PC-3 (cell line): Measurements from ENCODE around the gene URB2. TPM values are rescaled to one million over a fixed set of nuclear protein-coding genes. Genes with fewer than 3 reads are reported as not detected.

Experiments used
- ATAC-seq: fragments of 200-7000 bp; cut with Tn5 transposase; 2 replicates; pipeline ENCODE4 v1.9.1; 2020; ENCODE audit warnings: mild to moderate bottlenecking, moderate library complexity
- BruUV-seq: library from RNA; stranded (reverse); fragments of 400-500 nt; replicated peaks from 2 replicates; lab custom pipeline; 2021; lab: Mats Ljungman, UMichigan
- CTCF ChIA-PET: fragments of 300-600 bp; sonication (Branson Sonifier 250); formaldehyde crosslinking; loops from one replicate; lab custom pipeline; 2022; ENCODE audit warnings: antibody characterized with exemption; lab: Charles Lee
- POLR2A ChIA-PET: fragments of 300-600 bp; sonication (Branson Sonifier 250); formaldehyde crosslinking; loops from one replicate; lab custom pipeline; 2022; ENCODE audit warnings: antibody characterized with exemption; ENCODE audit not compliant: unreplicated experiment; lab: Charles Lee
- DNase-seq: peaks from one replicate; pipeline ENCODE4 v3.0.0-alpha.2; 2015
- H2AFZ ChIP-seq: fragments of 300-600 bp; sonication (generic); 2 replicates; pipeline ENCODE4 v1.6.0; 2016; ENCODE audit warnings: antibody characterized with exemption, low read length
- H3F3A ChIP-seq: fragments of 300-600 bp; sonication (generic); one replicate; pipeline ENCODE4 v1.6.0; 2017; ENCODE audit warnings: antibody characterized with exemption, low read length, control low read depth, mild to moderate bottlenecking; ENCODE audit not compliant: unreplicated experiment
- H3K27ac ChIP-seq: fragments of 300-600 bp; sonication (generic); 2 replicates; pipeline ENCODE4 v1.5.1; 2016; ENCODE audit warnings: mild to moderate bottlenecking, low read length
- H3K27me3 ChIP-seq: fragments of 300-600 bp; sonication (generic); 2 replicates; pipeline ENCODE4 v1.6.1; 2016; ENCODE audit warnings: low read length, mixed read lengths
- H3K36me3 ChIP-seq: fragments of 300-600 bp; sonication (generic); 2 replicates; pipeline ENCODE4 v1.6.1; 2016; ENCODE audit warnings: low read depth, mixed run types, low read length, mixed read lengths
- H3K4me1 ChIP-seq: fragments of 300-600 bp; sonication (generic); 2 replicates; pipeline ENCODE4 v1.5.1; 2016; ENCODE audit warnings: low read length; ENCODE audit not compliant: insufficient read depth
- H3K4me2 ChIP-seq: fragments of 300-600 bp; sonication (generic); 2 replicates; pipeline ENCODE4 v1.6.0; 2016; ENCODE audit warnings: low read length
- H3K4me3 ChIP-seq: fragments of 300-600 bp; sonication (generic); 2 replicates; pipeline ENCODE4 v1.5.1; 2016; ENCODE audit warnings: mild to moderate bottlenecking, low read length, mixed read lengths
- H3K79me2 ChIP-seq: fragments of 300-600 bp; sonication (generic); 2 replicates; pipeline ENCODE4 v1.6.1; 2017; ENCODE audit warnings: low read length, mixed read lengths
- H3K9ac ChIP-seq: fragments of 300-600 bp; sonication (generic); 2 replicates; pipeline ENCODE4 v1.6.0; 2016; ENCODE audit warnings: mild to moderate bottlenecking, low read length
- H3K9me2 ChIP-seq: fragments of 300-600 bp; sonication (generic); replicated peaks from 2 replicates; pipeline ENCODE4 v1.6.1; 2016; ENCODE audit warnings: mixed run types, low read length, mixed read lengths
- H3K9me3 ChIP-seq: fragments of 300-600 bp; sonication (generic); 2 replicates; pipeline ENCODE4 v1.6.1; 2016; ENCODE audit warnings: low read length, mixed read lengths
- H4K20me1 ChIP-seq: fragments of 300-600 bp; sonication (generic); 2 replicates; pipeline ENCODE4 v1.6.1; 2016; ENCODE audit warnings: low read length, mixed read lengths
- CTCF ChIP-seq: fragments of 300-600 bp; sonication (generic); conservative IDR thresholded peaks from 2 replicates; pipeline ENCODE4 v1.5.1; 2017; ENCODE audit warnings: antibody characterized with exemption, low read depth, mild to moderate bottlenecking, low read length
- EZH2 ChIP-seq: fragments of 300-600 bp; sonication (generic); IDR thresholded peaks from one replicate; pipeline ENCODE4 v1.6.1; 2017; ENCODE audit warnings: antibody characterized with exemption, mild to moderate bottlenecking, low read length; ENCODE audit not compliant: unreplicated experiment
- EZH2phosphoT487 ChIP-seq: fragments of 300-600 bp; sonication (generic); IDR thresholded peaks from 2 replicates; pipeline ENCODE4 v1.6.1; 2018; ENCODE audit warnings: mild to moderate bottlenecking, antibody characterized with exemption, low read length, borderline replicate concordance
- intact Hi-C: fragments of 100-400 bp; cut with micrococcal nuclease; formaldehyde crosslinking; loops from 2 replicates; pipeline ENCODE4 v1.9.0; 2023
- total RNA-seq: library from RNA; depleted of rRNA; stranded (reverse); fragments of >200 nt; gene quantifications from 2 replicates; pipeline ENCODE4 v1.2.3, GENCODE V29; 2014

URB2 gene
- total RNA-seq, 1 experiment from 2014 or later, result 26.2 TPM

- CTCF ChIA-PET, result no interaction called here
- intact Hi-C loops, result no loop called here
- Histone ChIP-seq H3K36me3 (no peaks in the 10 kb centered on the region), H3K27ac (no peak overlapping the region), H3K9me2 (no peaks in the 10 kb centered on the region), H3K9me3 (0 out of 2 replicates have a peak, but pooled peaks cover 6% of the 10 kb centered on the region), H2AFZ (no peak overlapping the region), H3K4me3 (no peak overlapping the region), H3F3A (no peaks in the 10 kb centered on the region), H3K27me3 (no peaks in the 10 kb centered on the region), H3K79me2 (no peaks in the 10 kb centered on the region), H3K4me2 (no peak overlapping the region), H3K9ac (no peak overlapping the region), H3K4me1 (no peaks in the 10 kb centered on the region), H4K20me1 (no peaks in the 10 kb centered on the region)
- POLR2A ChIA-PET, result no interaction called here
- ATAC-seq (no peak), DNase-seq (no peak)
- BruUV-seq, result no TSS peak
- no peak for TF ChIP-seq CTCF
- TF ChIP-seq EZH2phosphoT487, result no peak
- TF ChIP-seq EZH2, result no peak
Observed at GRCh38 chr1:229689273-229689672, 63.2 kb downstream of the URB2 start.

GRCh38 chr1:229689904-229690303, 63.9 kb downstream of the URB2 start:
- no peak overlapping the region for H3K27ac ChIP-seq
- 0 out of 2 replicates have a peak, but pooled peaks cover 6% of the 10 kb centered on the region for H3K9me3 ChIP-seq
- no peaks in the 10 kb centered on the region for H4K20me1 ChIP-seq
- intact Hi-C loops, result no loop called here
- ChIA-PET CTCF (no interaction called here), POLR2A (no interaction called here)
- no TSS peak for BruUV-seq
- H3K9me2 ChIP-seq, result no peaks in the 10 kb centered on the region
- TF ChIP-seq CTCF (no peak), EZH2phosphoT487 (no peak), EZH2 (no peak)
- no peak for ATAC-seq
- H2AFZ ChIP-seq, result no peak overlapping the region
- H3K9ac ChIP-seq, result no peak overlapping the region
- H3K79me2 ChIP-seq, result no peaks in the 10 kb centered on the region
- no peak overlapping the region for H3K4me2 ChIP-seq
- no peaks in the 10 kb centered on the region for H3K36me3 ChIP-seq
- H3K4me3 ChIP-seq, result no peak overlapping the region
- H3F3A ChIP-seq, result no peaks in the 10 kb centered on the region
- no peaks in the 10 kb centered on the region for H3K27me3 ChIP-seq
- no peaks in the 10 kb centered on the region for H3K4me1 ChIP-seq
- no peak for DNase-seq

GRCh38 chr1:229690662-229691061, 64.6 kb downstream of the URB2 start:
- no TSS peak for BruUV-seq
- ATAC-seq, result no peak
- ChIA-PET POLR2A (no interaction called here), CTCF (no interaction called here)
- Histone ChIP-seq H3K4me3 (no peak overlapping the region), H2AFZ (no peak overlapping the region), H3K9me3 (no peaks in the 10 kb centered on the region), H3K27ac (no peak overlapping the region), H3K4me1 (no peaks in the 10 kb centered on the region), H4K20me1 (no peaks in the 10 kb centered on the region), H3K27me3 (no peaks in the 10 kb centered on the region), H3K9me2 (no peaks in the 10 kb centered on the region), H3K4me2 (no peak overlapping the region), H3K79me2 (no peaks in the 10 kb centered on the region), H3F3A (no peaks in the 10 kb centered on the region), H3K36me3 (no peaks in the 10 kb centered on the region), H3K9ac (no peak overlapping the region)
- no peak for DNase-seq
- intact Hi-C loops, result no loop called here
- TF ChIP-seq CTCF (no peak), EZH2phosphoT487 (no peak), EZH2 (no peak)
